Prostate gland (tissue), 2 donors: Measurements from ENCODE around the gene MFF.

ENCODE experiments used
- POLR2A ChIP-seq: fragments of 450-650 bp; IDR thresholded peaks from one replicate; pipeline ENCODE4 v1.6.1; 2016; ENCODE audit warnings: antibody characterized with exemption, mild to moderate bottlenecking
- TF ChIP-seq, protein P1 (sequence below), 4 experiments: fragments of 200-600 bp in 2 of 4; fragments of 450-650 bp in 2 of 4; sonication (generic) in 2 of 4; IDR thresholded peaks; 1 replicate in 3 of 4; 2 replicates in 1 of 4; pipeline ENCODE4 v1.5.1; 2016 to 2019; ENCODE audit warnings: antibody characterized with exemption in 4 of 4, mild to moderate bottlenecking in 2 of 4, moderate library complexity in 2 of 4

DNA sequence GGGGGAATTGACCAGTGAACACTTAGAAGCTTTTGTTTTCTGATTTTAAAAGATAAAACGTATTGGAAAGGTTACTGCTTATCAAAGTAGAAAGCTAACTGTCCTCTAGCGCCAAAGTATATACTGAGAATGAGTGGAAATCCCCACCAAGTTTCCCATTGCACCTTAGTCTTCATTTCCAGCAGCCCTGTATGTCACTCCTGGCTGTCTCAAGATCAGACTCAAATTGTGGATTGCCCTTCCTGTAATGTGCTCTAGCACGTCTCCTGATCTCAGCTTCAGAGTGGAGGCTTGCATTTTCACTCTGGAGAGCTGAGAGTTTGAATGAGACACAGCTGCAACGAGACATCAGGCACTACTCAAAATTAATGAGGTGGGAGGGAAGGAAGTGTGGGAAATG lies 26.6 kb downstream of the MFF start:
- TF ChIP-seq, protein P1, sequence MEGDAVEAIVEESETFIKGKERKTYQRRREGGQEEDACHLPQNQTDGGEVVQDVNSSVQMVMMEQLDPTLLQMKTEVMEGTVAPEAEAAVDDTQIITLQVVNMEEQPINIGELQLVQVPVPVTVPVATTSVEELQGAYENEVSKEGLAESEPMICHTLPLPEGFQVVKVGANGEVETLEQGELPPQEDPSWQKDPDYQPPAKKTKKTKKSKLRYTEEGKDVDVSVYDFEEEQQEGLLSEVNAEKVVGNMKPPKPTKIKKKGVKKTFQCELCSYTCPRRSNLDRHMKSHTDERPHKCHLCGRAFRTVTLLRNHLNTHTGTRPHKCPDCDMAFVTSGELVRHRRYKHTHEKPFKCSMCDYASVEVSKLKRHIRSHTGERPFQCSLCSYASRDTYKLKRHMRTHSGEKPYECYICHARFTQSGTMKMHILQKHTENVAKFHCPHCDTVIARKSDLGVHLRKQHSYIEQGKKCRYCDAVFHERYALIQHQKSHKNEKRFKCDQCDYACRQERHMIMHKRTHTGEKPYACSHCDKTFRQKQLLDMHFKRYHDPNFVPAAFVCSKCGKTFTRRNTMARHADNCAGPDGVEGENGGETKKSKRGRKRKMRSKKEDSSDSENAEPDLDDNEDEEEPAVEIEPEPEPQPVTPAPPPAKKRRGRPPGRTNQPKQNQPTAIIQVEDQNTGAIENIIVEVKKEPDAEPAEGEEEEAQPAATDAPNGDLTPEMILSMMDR (IDR thresholded peaks at IDR 0.05) = no peak
- no peak for TF ChIP-seq POLR2A
